OCI-LY3 (cell line): Measurements from ENCODE around the gene SND1.

Experiments used
- EZH2phosphoT487 ChIP-seq: fragments of 200-600 bp; shearing (Covaris generic); IDR thresholded peaks from 2 replicates; pipeline ENCODE4 v1.6.1; 2018; ENCODE audit warnings: antibody characterized with exemption, mixed run types, low read depth
- TF ChIP-seq, protein P1 (sequence below): fragments of 200-600, 300-600 bp; sonication (generic); IDR thresholded peaks from 2 replicates; pipeline ENCODE4 v1.5.1; 2014; ENCODE audit warnings: antibody characterized with exemption, low read length, low read depth

DNA sequence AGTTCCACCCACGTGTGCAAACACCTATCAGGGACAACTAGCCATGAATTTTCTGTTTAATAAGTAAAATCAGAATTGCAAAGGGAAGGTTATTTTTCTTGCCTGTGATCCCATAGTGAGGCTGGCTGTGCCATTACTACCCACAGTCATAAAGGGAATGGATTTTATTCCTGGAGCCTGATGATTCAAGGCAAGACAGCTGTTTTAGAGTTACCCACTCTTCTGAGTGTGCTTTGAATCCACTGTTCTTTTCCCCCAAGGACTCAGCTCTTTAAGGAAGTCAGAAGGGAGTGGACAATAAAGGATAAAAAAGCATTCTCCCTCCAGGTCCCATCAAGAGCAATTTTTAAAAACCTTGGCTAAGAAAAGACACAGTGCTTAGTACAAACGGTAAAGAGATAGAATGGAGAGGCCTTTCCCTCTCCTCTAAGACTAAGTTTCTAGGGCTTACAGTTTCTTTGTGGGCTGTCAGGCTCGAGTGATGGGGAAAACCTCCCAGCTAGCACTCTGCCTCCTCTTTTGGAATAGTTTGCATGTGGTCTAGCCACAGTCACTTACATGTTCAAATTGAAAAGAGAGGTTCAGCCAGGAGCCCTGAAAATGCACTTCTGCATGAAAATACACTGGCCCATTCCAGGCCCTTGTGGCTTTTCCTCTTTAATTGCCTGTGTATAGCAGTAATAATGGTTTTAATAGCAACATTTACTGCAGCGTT, 384.4 kb downstream of the SND1 start:
- TF ChIP-seq, protein P1, sequence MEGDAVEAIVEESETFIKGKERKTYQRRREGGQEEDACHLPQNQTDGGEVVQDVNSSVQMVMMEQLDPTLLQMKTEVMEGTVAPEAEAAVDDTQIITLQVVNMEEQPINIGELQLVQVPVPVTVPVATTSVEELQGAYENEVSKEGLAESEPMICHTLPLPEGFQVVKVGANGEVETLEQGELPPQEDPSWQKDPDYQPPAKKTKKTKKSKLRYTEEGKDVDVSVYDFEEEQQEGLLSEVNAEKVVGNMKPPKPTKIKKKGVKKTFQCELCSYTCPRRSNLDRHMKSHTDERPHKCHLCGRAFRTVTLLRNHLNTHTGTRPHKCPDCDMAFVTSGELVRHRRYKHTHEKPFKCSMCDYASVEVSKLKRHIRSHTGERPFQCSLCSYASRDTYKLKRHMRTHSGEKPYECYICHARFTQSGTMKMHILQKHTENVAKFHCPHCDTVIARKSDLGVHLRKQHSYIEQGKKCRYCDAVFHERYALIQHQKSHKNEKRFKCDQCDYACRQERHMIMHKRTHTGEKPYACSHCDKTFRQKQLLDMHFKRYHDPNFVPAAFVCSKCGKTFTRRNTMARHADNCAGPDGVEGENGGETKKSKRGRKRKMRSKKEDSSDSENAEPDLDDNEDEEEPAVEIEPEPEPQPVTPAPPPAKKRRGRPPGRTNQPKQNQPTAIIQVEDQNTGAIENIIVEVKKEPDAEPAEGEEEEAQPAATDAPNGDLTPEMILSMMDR, result no peak
- TF ChIP-seq EZH2phosphoT487, result no peak
